GM12875 (cell line): ENCODE measurements around the gene KHDC4.

Experiments used
- H3K4me3 ChIP-seq: one replicate; pipeline ENCODE4 v1.5.1; 2011; ENCODE audit warnings: low read depth, low read length, control low read depth
- CTCF ChIP-seq: IDR thresholded peaks from 2 replicates; pipeline ENCODE4 v1.5.1; 2011; ENCODE audit warnings: low read depth, mild to moderate bottlenecking, control low read depth, inconsistent platforms, low read length, moderate library complexity, borderline replicate concordance; ENCODE audit not compliant: insufficient read depth

Gene KHDC4

GRCh38 chr1:155934097-155934935 is at the start of gene KHDC4:
TSS of gene KHDC4 (minus strand) at chr1:155934413. CDS start at chr1:155934373, 40 bp downstream.
- H3K4me3 ChIP-seq = peak within 1 kb of the TSS; percentile 97
- TF ChIP-seq CTCF = peak; percentile 18; the same call in 1 of the 2 replicates

- no peak overlapping the region for H3K4me3 ChIP-seq
- 0 out of 2 replicates have a peak, but pooled peaks have one; percentile 21 for TF ChIP-seq CTCF
These were observed 49.2 kb upstream of the KHDC4 start for GRCh38 chr1:155983191-155984024.

- TF ChIP-seq CTCF = no peak
- no peak overlapping the region for H3K4me3 ChIP-seq
These were observed 47.9 kb upstream of the KHDC4 start for GRCh38 chr1:155982106-155982505.

- H3K4me3 ChIP-seq = peak overlapping the region; percentile 18
- TF ChIP-seq CTCF = no peak
These were observed 47.3 kb upstream of the KHDC4 start for GRCh38 chr1:155981266-155982088.

- no peak for TF ChIP-seq CTCF
- H3K4me3 ChIP-seq = peak overlapping the region; percentile 96
These were observed 45.6 kb upstream of the KHDC4 start for GRCh38 chr1:155979597-155980343.

GRCh38 chr1:155978973-155979429 is 44.8 kb upstream of the KHDC4 start:
- H3K4me3 ChIP-seq = peak overlapping the region; percentile 96
- no peak for TF ChIP-seq CTCF
